BJ (cell line): ENCODE measurements around the gene C4orf46. TPM values are rescaled to one million over a fixed set of nuclear protein-coding genes. Genes with fewer than 3 reads are reported as not detected.
"Not testable (repeated sequence)": the region's sequence is repeated elsewhere in the genome, so short reads cannot be mapped to it uniquely, and the experiment has no call there.

Experiments used
- CTCF ChIA-PET: fragments of 350-600 bp; formaldehyde crosslinking; extraction: SDS; loops from one replicate; lab custom pipeline; 2021; ENCODE audit warnings: antibody characterized with exemption, inconsistent platforms; lab: Yijun Ruan, JAX
- POLR2A ChIA-PET: fragments of 300-600 bp; sonication (Branson Sonifier 250); formaldehyde crosslinking; extraction: SDS; loops from one replicate; lab custom pipeline; 2021; ENCODE audit warnings: antibody characterized with exemption; lab: Charles Lee
- DNase-seq: peaks from one replicate; pipeline ENCODE4 v3.0.0-alpha.2; 2011; ENCODE audit warnings: low read depth
- H3K27me3 ChIP-seq: 2 replicates; pipeline ENCODE4 v1.6.0; 2011; ENCODE audit warnings: low read length; ENCODE audit not compliant: control insufficient read depth, insufficient read depth
- H3K36me3 ChIP-seq: 2 replicates; pipeline ENCODE4 v1.5.1; 2011; ENCODE audit warnings: low read length; ENCODE audit not compliant: control insufficient read depth, insufficient read depth
- H3K4me3 ChIP-seq: 2 replicates; pipeline ENCODE4 v1.5.1; 2011; ENCODE audit warnings: low read depth, mild to moderate bottlenecking, control low read depth, low read length
- CTCF ChIP-seq: IDR thresholded peaks from 2 replicates; pipeline ENCODE4 v1.5.1; 2011; ENCODE audit warnings: low read depth, mild to moderate bottlenecking, control low read depth, inconsistent platforms, low read length, moderate library complexity; ENCODE audit not compliant: insufficient read depth
- polyA plus RNA-seq: library from polyadenylated mRNA; depleted of rRNA; stranded (reverse); fragments of >200 nt; gene quantifications from 2 replicates; pipeline ENCODE4 v1.2.3, GENCODE V29; 2011

The C4orf46 gene
- polyA plus RNA-seq, 1 experiment: 10.2 TPM

GRCh38 chr4:158669310-158669709 is 2.4 kb downstream of the C4orf46 start:
- CTCF ChIA-PET: interaction anchor here (1.1 kb wide), 1 partner anchor 182 kb away, joined by 3 read pairs; no protein-coding TSS in a partner anchor

GRCh38 chr4:158667651-158668198 is 4.0 kb downstream of the C4orf46 start:
- ChIA-PET CTCF (interaction anchor here (0.6 to 1.4 kb wide), 4 partner anchors 8 to 534 kb away, joined by 3 to 4 read pairs (median 4); no protein-coding TSS in a partner anchor), POLR2A (no interaction called here)
- H3K36me3 ChIP-seq: no peaks in the 10 kb centered on the region; the same call in 1 of the 2 replicates
- H3K4me3 ChIP-seq: no peak overlapping the region
- H3K27me3 ChIP-seq: no peaks in the 10 kb centered on the region
- TF ChIP-seq CTCF: peak; percentile 67
- DNase-seq: no peak

More at GRCh38 chr4:158669310-158669709, 2.4 kb downstream of the C4orf46 start:
- Histone ChIP-seq H3K27me3 (no peaks in the 10 kb centered on the region), H3K4me3 (no peak overlapping the region), H3K36me3 (no peaks in the 10 kb centered on the region; the same call in 1 of the 2 replicates)
- POLR2A ChIA-PET: no interaction called here
- TF ChIP-seq CTCF: no peak
- no peak for DNase-seq

DNA sequence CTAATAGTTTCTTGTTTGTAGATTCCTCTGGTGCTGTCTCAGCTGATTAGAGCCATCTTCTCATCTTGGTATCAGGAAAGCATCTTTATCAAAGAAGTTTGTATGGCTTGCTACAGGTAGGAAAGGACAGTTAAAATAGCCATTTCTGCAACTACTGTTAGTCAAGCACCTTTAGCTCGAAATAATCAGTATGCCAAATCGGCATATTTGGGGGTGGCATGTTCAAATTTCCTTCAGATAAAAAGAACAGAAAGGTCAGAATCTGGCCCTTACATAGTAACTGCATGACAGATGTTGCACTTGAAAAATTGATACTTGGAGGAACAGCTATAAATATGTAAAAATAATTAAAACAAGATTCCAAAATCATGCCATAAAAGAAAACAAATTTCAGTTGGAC is 4.8 kb downstream of the C4orf46 start:
- no peak for TF ChIP-seq CTCF
- ChIA-PET CTCF (interaction anchor here (1.0 kb wide), 2 partner anchors 19 to 38 kb away, joined by 3 read pairs; no protein-coding TSS in a partner anchor), POLR2A (no interaction called here)
- no peak for DNase-seq
- no peak overlapping the region for H3K4me3 ChIP-seq
- no peaks in the 10 kb centered on the region; the same call in 1 of the 2 replicates for H3K36me3 ChIP-seq
- H3K27me3 ChIP-seq: no peaks in the 10 kb centered on the region

DNA sequence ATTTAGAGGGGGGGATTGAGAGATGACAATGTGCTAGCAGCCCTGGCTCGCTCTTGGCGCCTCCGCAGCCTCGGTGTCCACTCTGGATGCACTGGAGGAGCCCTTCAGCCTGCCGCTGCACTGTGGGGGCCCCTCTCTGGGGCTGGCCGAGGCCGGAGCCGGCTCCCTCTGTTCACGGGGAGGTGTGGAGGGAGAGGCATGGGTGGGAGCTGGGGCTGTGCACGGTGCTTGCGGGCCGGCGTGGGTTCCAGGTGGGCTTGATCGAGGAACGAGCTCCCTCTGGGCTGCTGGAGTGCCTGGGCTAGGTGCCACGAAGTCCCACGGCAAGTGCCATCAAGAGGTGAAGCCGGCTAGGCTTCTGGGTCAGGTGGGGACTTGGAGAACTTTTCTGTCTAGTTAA is 6.9 kb downstream of the C4orf46 start:
- Histone ChIP-seq H3K36me3 (no peaks in the 10 kb centered on the region; the same call in 1 of the 2 replicates), H3K27me3 (no peaks in the 10 kb centered on the region), H3K4me3 (no peak overlapping the region)
- ChIA-PET CTCF (no interaction called here), POLR2A (no interaction called here)
- DNase-seq: no peak
- TF ChIP-seq CTCF: no peak

DNA sequence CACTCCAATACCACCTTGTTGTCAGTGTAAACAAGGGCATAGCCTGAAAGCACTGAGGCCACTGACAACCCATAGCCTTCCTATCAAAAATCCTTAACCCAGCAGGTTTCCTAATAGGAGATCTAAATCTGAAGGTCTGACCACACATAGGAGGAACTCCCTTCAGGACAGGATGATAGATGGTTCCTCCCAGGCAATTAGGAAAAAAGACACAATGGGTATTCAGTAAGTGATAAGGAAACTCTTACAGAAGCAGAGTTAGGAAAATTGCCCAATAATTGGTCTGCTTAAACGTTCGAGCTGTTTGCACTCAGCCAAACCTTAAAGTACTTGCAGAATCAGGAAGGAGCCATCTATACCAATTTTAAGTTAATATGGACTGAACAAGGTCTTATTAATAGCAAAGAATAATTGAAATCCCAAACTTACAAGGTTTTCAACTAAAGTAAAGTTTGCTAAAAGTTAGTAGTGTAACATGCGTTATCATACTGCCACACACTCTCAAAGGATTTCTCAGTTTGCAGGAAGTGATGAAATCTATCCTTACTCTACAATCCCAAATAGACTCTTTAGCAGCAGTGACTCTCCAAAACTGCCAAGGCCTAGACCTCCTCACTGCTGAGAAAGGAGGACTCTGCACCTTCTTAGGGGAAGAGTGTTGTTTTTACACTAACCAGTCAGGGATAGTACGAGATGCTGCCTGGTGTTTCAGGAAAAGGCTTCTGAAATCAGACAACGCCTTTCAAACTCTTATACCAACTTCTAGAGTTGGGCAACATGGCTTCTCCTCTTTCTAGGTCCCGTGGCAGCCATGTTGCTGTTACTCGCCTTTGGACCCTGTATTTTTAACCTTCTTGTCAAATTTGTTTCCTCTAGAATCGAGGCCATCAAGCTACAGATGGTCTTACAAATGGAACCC is 7.7 kb downstream of the C4orf46 start:
- H3K27me3 ChIP-seq, CTCF ChIA-PET, DNase-seq, H3K36me3 ChIP-seq, H3K4me3 ChIP-seq, POLR2A ChIA-PET: not testable (repeated sequence)

GRCh38 chr4:158663255-158663654 is 8.4 kb downstream of the C4orf46 start:
- CTCF ChIA-PET, DNase-seq, POLR2A ChIA-PET: not testable (repeated sequence)

More at GRCh38 chr4:158663255-158663654, 8.4 kb downstream of the C4orf46 start:
- H3K4me3 ChIP-seq, H3K36me3 ChIP-seq, H3K27me3 ChIP-seq: not testable (repeated sequence)
